ENCODE measurements around the gene XRCC1.

DNA sequence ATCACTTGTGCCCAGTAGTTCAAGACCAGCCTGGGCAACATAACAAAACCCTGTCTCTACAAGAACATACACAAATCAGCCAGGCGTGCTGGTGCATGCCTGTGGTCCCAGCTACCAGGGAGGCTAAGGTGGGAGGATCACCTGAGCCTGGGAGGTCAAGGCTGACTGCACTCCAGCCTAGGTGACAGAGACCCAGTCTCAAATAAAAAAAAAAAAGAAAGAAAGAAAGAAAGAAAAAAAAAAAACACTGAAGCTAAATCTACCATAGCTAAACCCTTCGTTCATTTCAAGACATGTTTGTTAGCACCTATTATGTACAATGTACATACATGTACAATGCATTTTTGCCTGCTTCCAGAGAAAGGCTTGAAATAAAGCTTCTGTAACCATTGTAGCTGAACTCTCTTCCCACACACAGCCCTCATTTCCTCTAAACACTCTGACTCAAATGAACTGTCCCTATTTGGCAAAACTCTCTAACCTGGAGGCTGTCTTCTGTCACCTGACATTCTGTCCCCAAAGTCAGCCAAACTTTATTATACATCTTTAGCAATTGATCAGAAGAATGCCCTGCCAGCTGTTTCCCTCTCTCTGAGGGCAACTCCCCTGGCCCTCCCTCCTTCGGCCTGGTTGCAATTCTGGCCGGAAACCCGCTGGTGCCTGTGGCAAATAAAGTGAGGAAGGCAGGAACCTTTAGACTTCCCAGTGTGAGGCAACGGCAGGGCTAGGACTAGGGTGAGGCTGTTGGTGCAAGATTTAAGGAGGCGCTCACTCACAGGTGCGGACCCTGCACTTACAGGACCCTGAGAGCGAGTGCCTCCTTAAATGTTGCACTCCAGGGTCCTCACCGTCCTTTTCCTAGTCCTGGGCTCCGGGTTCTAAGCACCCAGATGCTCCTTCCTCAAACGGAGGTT lies 50.1 kb downstream of the XRCC1 start:
- TF ChIP-seq, protein P1, sequence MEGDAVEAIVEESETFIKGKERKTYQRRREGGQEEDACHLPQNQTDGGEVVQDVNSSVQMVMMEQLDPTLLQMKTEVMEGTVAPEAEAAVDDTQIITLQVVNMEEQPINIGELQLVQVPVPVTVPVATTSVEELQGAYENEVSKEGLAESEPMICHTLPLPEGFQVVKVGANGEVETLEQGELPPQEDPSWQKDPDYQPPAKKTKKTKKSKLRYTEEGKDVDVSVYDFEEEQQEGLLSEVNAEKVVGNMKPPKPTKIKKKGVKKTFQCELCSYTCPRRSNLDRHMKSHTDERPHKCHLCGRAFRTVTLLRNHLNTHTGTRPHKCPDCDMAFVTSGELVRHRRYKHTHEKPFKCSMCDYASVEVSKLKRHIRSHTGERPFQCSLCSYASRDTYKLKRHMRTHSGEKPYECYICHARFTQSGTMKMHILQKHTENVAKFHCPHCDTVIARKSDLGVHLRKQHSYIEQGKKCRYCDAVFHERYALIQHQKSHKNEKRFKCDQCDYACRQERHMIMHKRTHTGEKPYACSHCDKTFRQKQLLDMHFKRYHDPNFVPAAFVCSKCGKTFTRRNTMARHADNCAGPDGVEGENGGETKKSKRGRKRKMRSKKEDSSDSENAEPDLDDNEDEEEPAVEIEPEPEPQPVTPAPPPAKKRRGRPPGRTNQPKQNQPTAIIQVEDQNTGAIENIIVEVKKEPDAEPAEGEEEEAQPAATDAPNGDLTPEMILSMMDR (IDR thresholded peaks at IDR 0.05; ENCODE audit: insufficient read depth, low read depth, low read length), result no peak
- no peak for TF ChIP-seq EZH2 (IDR thresholded peaks at IDR 0.05; ENCODE audit: insufficient read depth, low read length)
